Ectodermal cell (in vitro differentiated cells): Measurements from ENCODE around the gene TEX22.
"Not testable (repeated sequence)": the region's sequence is repeated elsewhere in the genome, so short reads cannot be mapped to it uniquely, and the experiment has no call there.

Source experiments
- H3K27ac ChIP-seq: 2 replicates; pipeline ENCODE4 v1.7.0; 2013; ENCODE audit warnings: mild to moderate bottlenecking, low read depth, low read length; ENCODE audit not compliant: insufficient read depth, poor library complexity, severe bottlenecking
- H3K27me3 ChIP-seq: 2 replicates; pipeline ENCODE4 v1.7.0; 2013; ENCODE audit warnings: mild to moderate bottlenecking, low read length; ENCODE audit not compliant: insufficient read depth, control insufficient read depth, poor library complexity, severe bottlenecking
- H3K36me3 ChIP-seq: one replicate; pipeline ENCODE4 v1.7.0; 2013; ENCODE audit warnings: low read length; ENCODE audit not compliant: control insufficient read depth, insufficient read depth
- H3K4me1 ChIP-seq: one replicate; pipeline ENCODE4 v1.7.0; 2013; ENCODE audit warnings: low read length; ENCODE audit not compliant: control insufficient read depth, insufficient read depth
- H3K4me3 ChIP-seq: 2 replicates; pipeline ENCODE4 v1.7.0; 2013; ENCODE audit warnings: low read depth, low read length, control low read depth; ENCODE audit not compliant: insufficient read depth
- H3K9me3 ChIP-seq: 2 replicates; pipeline ENCODE4 v1.7.0; 2013; ENCODE audit warnings: mild to moderate bottlenecking, low read length, moderate library complexity; ENCODE audit not compliant: control insufficient read depth
- WGBS, 2 experiments: methylation state at CpG; one replicate each; pipeline ENCODE4 v1.1.7; 2013; ENCODE audit warnings: missing lambda C conversion rate in 2 of 2; 5-methylcytosine and 5-hydroxymethylcytosine counted together

TEX22 gene

DNA sequence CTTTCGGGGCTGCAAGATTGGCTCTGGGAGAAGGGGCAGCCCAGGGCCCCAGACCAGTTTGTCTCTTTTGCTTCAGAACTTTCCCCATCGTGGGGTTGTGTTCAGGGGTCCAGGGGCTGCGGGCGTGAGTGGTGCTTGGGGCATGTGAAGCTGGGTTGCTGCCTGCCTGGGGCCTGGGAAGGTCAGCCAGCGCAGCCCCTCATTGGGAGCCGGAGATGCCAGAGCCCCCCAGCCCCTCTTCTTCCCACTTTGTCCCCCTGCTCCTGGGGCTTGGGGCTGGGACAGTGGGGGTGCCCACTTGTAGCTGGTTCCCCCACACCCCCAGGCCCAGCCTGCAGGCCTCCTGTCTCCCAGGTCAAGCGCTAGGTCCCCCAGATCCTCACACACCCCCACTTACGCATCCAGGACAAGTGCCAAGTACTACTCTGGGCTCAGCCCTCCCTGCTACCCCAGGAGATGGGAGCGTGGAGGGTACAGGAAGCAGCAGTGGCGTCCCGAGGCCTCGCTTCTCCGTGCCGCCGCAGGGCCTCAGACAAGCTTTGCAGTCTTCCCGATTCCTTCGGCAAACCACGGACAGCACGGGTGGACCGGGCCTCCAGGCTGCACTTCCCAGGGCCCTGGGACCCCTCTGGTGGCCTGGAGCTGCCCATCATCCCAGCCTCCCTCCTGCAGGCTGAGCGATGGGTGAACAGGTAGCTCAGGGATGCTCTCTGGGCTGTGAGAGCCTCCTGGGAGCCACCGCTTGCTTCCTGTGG, 42.3 kb upstream of the TEX22 start:
- peaks cover 18% of the 10 kb centered on the region for H3K4me1 ChIP-seq
- no peaks in the 10 kb centered on the region for H3K36me3 ChIP-seq
- 83 to 84% methylated on average over 22 of the region's 22 CpGs for whole genome bisulfite sequencing, 2 experiments
- no peak overlapping the region for H3K4me3 ChIP-seq
- H3K27me3 ChIP-seq = peaks cover 4% of the 10 kb centered on the region
- no peak overlapping the region for H3K27ac ChIP-seq
- no peaks in the 10 kb centered on the region for H3K9me3 ChIP-seq

DNA sequence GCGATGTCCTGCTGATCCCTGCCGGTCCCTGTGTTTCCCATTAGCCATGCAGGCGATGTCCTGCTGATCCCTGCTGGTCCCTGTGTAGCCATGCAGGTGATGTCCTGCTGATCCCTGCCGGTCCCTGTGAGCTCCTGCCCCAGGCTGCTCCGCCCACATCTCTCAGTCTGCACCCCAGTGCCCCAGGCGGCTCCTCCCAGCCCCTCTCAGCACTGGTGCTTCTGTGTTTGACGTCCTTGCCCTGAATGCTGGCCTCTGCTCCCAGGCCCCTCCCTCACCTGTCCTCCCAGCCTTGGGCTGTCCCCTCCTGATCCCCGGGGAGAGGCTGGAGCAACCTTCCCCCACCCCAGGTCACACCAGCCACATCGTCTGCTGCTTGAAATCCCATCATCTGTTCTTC, 41.4 kb upstream of the TEX22 start:
- H3K4me1 ChIP-seq = peaks cover 18% of the 10 kb centered on the region
- no peak overlapping the region for H3K4me3 ChIP-seq
- no peak overlapping the region for H3K27ac ChIP-seq
- WGBS, 2 experiments = 26 to 27% methylated on average over 9 of the region's 9 CpGs
- peaks cover 4% of the 10 kb centered on the region for H3K27me3 ChIP-seq
- no peaks in the 10 kb centered on the region for H3K36me3 ChIP-seq
- no peaks in the 10 kb centered on the region for H3K9me3 ChIP-seq

DNA sequence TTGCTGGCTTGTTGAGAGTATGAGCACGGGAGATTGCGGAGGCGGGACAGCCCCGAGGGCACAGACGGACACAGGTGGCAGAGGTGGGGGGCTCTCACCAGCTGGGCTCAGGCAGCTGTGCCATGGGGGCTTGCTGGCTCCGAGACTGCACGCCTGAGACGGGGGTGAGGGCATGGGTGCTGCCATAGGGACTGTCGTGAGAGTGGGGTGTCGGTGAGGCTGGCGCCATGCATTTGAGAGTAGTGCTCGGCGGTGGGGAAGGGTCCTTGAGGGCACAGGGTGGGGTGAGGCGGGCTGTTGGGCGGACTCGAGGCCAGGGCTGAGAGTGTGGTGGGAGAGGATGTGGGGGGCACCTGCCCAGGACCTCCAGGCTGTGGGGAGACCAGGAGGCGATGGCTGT, 40.7 kb upstream of the TEX22 start:
- H3K9me3 ChIP-seq = no peaks in the 10 kb centered on the region
- H3K4me3 ChIP-seq = no peak overlapping the region
- H3K36me3 ChIP-seq = no peaks in the 10 kb centered on the region
- H3K27ac ChIP-seq = no peak overlapping the region
- 97% methylated on average over 17 of the region's 17 CpGs for WGBS, 2 experiments
- H3K4me1 ChIP-seq = peaks cover 18% of the 10 kb centered on the region
- peaks cover 4% of the 10 kb centered on the region for H3K27me3 ChIP-seq

DNA sequence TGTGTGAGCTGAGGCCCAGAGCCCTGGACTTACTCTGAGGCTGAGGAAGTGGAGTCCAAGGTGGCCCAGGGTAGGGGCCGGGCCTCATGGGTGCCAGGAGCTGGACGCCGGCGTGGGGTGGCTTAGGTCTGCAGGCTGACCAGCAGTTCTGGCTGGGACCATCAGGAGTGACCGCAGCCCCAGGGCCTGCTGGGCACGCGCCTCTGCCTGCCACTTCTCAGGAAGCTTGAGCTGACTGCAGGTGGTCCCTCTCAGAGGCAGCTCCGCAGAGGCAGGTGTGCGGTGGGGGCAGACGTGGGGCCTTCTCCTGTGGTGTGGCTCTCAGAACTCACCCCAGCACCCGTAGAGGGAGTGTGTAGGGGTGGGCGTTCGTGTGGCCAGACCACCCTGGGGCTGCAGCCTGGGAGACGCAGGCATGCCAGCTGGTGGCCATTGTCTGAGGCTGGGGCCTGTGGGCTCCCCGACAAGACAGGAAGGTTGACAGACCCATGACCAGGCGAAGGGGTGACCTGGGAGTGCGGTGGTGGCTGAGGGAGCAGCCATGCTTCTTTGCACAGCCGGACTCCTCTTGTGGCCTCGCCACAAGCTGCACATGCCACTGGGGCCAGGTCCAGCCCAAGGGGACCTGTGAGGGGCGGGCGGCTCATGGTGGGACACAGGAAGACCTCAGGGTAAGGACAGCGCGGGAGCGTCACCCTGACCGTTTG, 40.0 kb upstream of the TEX22 start:
- no peaks in the 10 kb centered on the region for H3K9me3 ChIP-seq
- peaks cover 8% of the 10 kb centered on the region for H3K27me3 ChIP-seq
- no peak overlapping the region for H3K4me3 ChIP-seq
- 95 to 96% methylated on average over 25 of the region's 25 CpGs for WGBS, 2 experiments
- H3K36me3 ChIP-seq = no peaks in the 10 kb centered on the region
- H3K4me1 ChIP-seq = peaks cover 18% of the 10 kb centered on the region
- H3K27ac ChIP-seq = no peak overlapping the region

DNA sequence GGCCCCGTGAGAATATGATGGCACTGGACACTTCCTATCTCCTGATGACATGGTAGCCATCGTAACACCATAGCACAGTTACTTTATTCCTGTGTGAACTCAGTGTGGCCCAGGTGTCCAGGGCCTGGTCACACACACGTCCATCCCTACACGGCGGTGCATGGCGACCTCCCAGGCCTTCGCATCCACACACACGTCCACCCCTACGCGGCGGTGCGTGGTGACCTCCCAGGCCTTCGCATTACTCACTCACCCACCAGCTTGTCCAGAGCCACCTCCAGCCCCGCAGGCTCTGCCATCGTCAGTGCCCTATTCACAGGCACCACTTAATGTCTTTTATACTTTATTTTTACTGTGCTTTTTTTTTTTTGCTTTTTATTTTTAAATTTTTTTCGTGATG, 39.4 kb upstream of the TEX22 start:
- Histone ChIP-seq H3K9me3 (no peaks in the 10 kb centered on the region), H3K36me3 (no peaks in the 10 kb centered on the region), H3K27me3 (peaks cover 14% of the 10 kb centered on the region), H3K4me1 (peaks cover 18% of the 10 kb centered on the region), H3K4me3 (no peak overlapping the region), H3K27ac (no peak overlapping the region)
- WGBS, 2 experiments = 94 to 96% methylated on average over 16 of the region's 16 CpGs

DNA sequence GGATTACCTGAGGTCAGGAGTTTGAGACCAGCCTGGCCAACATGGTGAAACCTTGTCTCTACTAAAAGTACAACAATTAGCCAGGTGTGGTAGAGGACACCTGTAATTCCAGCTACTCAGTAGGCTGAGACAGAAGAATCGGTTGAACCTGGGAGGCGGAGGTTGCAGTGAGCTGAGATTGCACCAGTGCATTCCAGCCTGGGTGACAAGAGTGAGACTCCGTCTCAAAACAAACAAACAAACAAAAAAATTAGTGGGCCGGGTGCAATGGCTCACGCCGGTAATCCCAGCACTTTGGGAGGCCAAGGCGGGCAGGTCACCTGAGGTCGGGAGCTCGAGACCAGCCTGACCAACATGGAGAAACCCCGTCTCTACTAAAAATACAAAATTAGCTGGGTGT, 36.9 kb upstream of the TEX22 start:
- Histone ChIP-seq H3K27me3 (peaks cover 22% of the 10 kb centered on the region), H3K4me1 (peaks cover 16% of the 10 kb centered on the region)
- H3K4me3 ChIP-seq, H3K36me3 ChIP-seq, H3K9me3 ChIP-seq, H3K27ac ChIP-seq: not testable (repeated sequence)
- WGBS, 2 experiments = 93 to 94% methylated on average over 10 of the region's 10 CpGs

DNA sequence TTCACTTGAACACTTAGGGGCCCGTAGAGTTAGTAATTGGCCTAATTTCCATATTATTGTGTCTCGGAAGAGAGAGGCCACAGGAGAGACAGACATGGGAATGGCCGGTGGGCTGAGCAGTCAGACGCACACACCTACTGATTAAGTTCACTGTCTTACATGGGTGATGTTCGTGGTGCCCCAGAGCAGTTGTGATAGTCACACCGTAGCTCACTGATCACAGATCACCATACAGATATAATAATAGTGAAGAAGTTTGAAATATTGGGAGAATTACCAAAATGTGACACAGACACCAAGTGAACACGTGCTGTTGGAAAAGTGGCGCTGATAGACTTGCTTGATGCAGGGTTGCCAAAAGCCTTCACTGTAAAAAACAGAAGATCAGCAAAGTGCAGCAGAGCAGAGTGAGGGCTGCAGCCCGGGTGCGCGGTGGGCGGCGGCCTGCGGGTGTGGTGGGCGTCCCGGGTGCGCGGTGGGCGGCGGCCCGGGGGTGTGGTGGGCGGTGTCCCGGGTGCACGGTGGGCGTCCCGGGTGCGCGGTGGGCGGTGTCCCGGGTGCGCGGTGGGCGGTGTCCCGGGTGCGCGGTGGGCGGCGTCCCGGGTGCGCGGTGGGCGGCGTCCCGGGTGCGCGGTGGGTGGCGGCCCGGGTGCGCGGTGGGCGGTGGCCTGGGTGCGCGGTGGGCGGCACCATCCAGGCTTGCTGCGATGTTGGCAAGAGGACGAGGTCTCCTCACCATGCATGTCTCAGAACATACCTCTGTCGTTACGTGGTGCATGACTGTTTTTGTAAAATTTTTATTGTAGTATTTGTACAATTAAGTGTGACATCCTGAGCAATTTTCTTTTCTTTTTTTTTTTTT, 34.3 kb upstream of the TEX22 start:
- no peak overlapping the region for H3K4me3 ChIP-seq
- no peaks in the 10 kb centered on the region for H3K36me3 ChIP-seq
- 17 to 18% methylated on average over 56 to 57 of the region's 58 CpGs for WGBS, 2 experiments
- H3K27ac ChIP-seq = no peak overlapping the region
- H3K27me3 ChIP-seq = peaks cover 22% of the 10 kb centered on the region
- H3K4me1 ChIP-seq = peaks cover 2% of the 10 kb centered on the region
- H3K9me3 ChIP-seq = no peaks in the 10 kb centered on the region

DNA sequence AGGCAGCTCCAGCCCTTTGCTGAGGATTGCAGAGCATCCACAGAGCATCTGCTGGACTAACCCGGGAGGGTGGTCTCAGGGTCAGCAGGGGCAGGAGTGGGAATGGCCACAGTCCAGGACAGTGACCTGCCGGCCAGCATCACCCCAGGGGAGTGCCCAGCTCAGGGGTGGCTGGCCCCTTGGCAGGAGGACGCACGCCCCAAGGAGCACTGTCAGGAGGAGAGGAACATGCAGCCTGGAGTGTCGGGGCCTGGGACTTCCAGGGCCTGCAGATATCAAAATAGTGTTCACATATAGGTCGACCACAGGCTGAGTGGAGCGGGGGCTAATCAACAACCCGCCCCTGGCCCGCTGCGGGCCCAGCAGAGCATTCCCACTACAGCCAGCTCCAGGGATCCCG, 33.2 kb upstream of the TEX22 start:
- H3K4me3 ChIP-seq = no peak overlapping the region
- 92 to 93% methylated on average over 11 of the region's 11 CpGs for WGBS, 2 experiments
- peaks cover 2% of the 10 kb centered on the region for H3K4me1 ChIP-seq
- H3K27me3 ChIP-seq = peaks cover 22% of the 10 kb centered on the region
- no peaks in the 10 kb centered on the region for H3K36me3 ChIP-seq
- no peaks in the 10 kb centered on the region for H3K9me3 ChIP-seq
- H3K27ac ChIP-seq = no peak overlapping the region

DNA sequence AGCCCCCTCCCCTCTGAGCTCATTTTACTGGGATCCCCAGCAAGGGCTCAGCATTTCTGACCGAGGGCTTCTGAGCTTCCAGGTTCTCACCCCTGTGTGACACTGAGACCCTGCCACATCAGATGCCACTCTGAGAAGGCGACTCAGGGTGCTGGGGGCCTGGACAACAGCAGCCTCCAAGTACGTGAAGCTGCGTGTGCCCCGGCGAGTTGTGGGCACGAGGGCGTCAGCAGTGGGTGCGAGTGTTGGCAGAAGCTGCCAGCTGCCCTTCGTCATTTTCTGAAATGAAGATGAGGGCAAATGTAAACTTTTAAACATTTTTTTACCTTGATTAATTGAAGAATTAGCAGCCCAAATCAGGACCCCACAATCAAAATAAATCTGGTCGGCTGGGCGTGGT, 32.7 kb upstream of the TEX22 start:
- WGBS, 2 experiments = 96 to 97% methylated on average over 12 of the region's 12 CpGs
- Histone ChIP-seq H3K9me3 (no peaks in the 10 kb centered on the region), H3K27me3 (peaks cover 22% of the 10 kb centered on the region), H3K4me3 (no peak overlapping the region), H3K36me3 (no peaks in the 10 kb centered on the region), H3K27ac (no peak overlapping the region), H3K4me1 (peaks cover 2% of the 10 kb centered on the region)
